Mesendoderm (in vitro differentiated cells): ENCODE results near the gene RPL10A.
"Not testable (repeated sequence)": the region's sequence is repeated elsewhere in the genome, so short reads cannot be mapped to it uniquely, and the experiment has no call there.

Source experiments
- DNase-seq: peaks from one replicate; pipeline ENCODE4 v3.0.0; 2013
- H2AK5ac ChIP-seq: 2 replicates; pipeline ENCODE4 v1.6.1; 2013; ENCODE audit warnings: low read length, inconsistent platforms
- H2BK120ac ChIP-seq: 2 replicates; pipeline ENCODE4 v1.6.1; 2013; ENCODE audit warnings: low read depth, mild to moderate bottlenecking, low read length, moderate library complexity, mixed read lengths
- H2BK15ac ChIP-seq: replicated peaks from 2 replicates; pipeline ENCODE4 v1.6.1; 2013; ENCODE audit warnings: low read depth, mild to moderate bottlenecking, moderate library complexity
- H2BK5ac ChIP-seq: 2 replicates; pipeline ENCODE4 v1.6.1; 2013; ENCODE audit warnings: low read length, inconsistent platforms
- H3K18ac ChIP-seq: 2 replicates; pipeline ENCODE4 v1.6.1; 2013; ENCODE audit warnings: mild to moderate bottlenecking, low read length, mixed read lengths
- H3K23ac ChIP-seq: one replicate; pipeline ENCODE4 v1.6.1; 2013; ENCODE audit warnings: low read length
- H3K27ac ChIP-seq: 2 replicates; pipeline ENCODE4 v1.5.1; 2013; ENCODE audit warnings: low read depth, mild to moderate bottlenecking, inconsistent platforms, low read length, moderate library complexity
- H3K27me3 ChIP-seq: 2 replicates; pipeline ENCODE4 v1.6.1; 2013; ENCODE audit warnings: low read length, control low read depth, mild to moderate bottlenecking, inconsistent platforms; ENCODE audit not compliant: insufficient read depth, poor library complexity
- H3K36me3 ChIP-seq: 2 replicates; pipeline ENCODE4 v1.6.1; 2013; ENCODE audit warnings: low read length, inconsistent platforms; ENCODE audit not compliant: control insufficient read depth, insufficient read depth
- H3K4ac ChIP-seq: one replicate; pipeline ENCODE4 v1.6.1; 2013; ENCODE audit warnings: low read depth, mild to moderate bottlenecking, low read length, moderate library complexity
- H3K4me1 ChIP-seq: 2 replicates; pipeline ENCODE4 v1.6.1; 2013; ENCODE audit warnings: low read depth, low read length, inconsistent platforms; ENCODE audit not compliant: control insufficient read depth
- H3K4me2 ChIP-seq: 2 replicates; pipeline ENCODE4 v1.6.1; 2013; ENCODE audit warnings: low read length
- H3K4me3 ChIP-seq: 2 replicates; pipeline ENCODE4 v1.5.1; 2013; ENCODE audit warnings: mild to moderate bottlenecking, low read length
- H3K56ac ChIP-seq: one replicate; pipeline ENCODE4 v1.6.1; 2013; ENCODE audit warnings: low read length
- H3K79me1 ChIP-seq: 2 replicates; pipeline ENCODE4 v1.6.1; 2013; ENCODE audit warnings: low read length, inconsistent platforms
- H3K79me2 ChIP-seq: 2 replicates; pipeline ENCODE4 v1.6.1; 2013; ENCODE audit warnings: mild to moderate bottlenecking, low read length; ENCODE audit not compliant: control insufficient read depth, insufficient read depth
- H3K9ac ChIP-seq: 2 replicates; pipeline ENCODE4 v1.6.1; 2013; ENCODE audit warnings: low read length, inconsistent platforms
- H4K5ac ChIP-seq: one replicate; pipeline ENCODE4 v1.6.1; 2013; ENCODE audit warnings: low read length
- H4K8ac ChIP-seq: one replicate; pipeline ENCODE4 v1.6.1; 2013; ENCODE audit warnings: low read depth, mild to moderate bottlenecking, control low read depth, low read length, moderate library complexity
- WGBS: extraction: QIAGEN DNeasy Blood & Tissue Kit; methylation state at CpG from one replicate; pipeline ENCODE4 v1.1.7; 2013; ENCODE audit warnings: low lambda C conversion rate, missing lambda C conversion rate; ENCODE audit not compliant: insufficient coverage; ENCODE audit errors: extremely low coverage; 5-methylcytosine and 5-hydroxymethylcytosine counted together

RPL10A gene

DNA sequence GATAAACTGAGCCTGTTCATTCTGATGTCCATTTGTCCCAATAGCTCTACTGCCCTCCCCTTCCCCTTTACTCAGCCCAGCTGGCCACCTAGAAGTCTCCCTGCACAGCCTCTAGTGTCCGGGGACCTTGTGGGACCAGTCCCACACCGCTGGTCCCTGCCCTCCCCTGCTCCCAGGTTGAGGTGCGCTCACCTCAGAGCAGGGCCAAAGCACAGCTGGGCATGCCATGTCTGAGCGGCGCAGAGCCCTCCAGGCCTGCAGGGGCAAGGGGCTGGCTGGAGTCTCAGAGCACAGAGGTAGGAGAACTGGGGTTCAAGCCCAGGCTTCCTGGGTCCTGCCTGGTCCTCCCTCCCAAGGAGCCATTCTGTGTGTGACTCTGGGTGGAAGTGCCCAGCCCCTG lies 40.8 kb upstream of the RPL10A start:
- no peak for DNase-seq

DNA sequence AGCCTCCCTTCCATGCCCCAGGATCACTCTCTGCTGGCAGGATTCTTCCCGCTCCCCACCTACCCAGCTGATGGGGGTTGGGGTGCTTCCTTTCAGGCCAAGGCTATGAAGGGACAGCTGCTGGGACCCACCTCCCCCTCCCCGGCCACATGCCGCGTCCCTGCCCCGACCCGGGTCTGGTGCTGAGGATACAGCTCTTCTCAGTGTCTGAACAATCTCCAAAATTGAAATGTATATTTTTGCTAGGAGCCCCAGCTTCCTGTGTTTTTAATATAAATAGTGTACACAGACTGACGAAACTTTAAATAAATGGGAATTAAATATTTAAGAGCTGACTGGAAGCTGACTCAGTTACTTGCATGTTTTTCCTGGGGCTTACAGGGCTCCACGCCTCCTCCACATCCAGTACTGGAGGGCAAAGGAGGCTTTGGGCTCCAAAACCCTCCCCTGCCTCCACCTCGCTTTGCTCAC lies 40.3 kb upstream of the RPL10A start:
- H2BK5ac ChIP-seq = no peak overlapping the region
- no peaks in the 10 kb centered on the region for H3K79me2 ChIP-seq
- no peak overlapping the region for H3K4me3 ChIP-seq
- no peak overlapping the region for H2BK120ac ChIP-seq
- H3K9ac ChIP-seq = no peak overlapping the region
- peaks cover 2% of the 10 kb centered on the region for H3K4me1 ChIP-seq
- H3K18ac ChIP-seq = no peak overlapping the region
- no peak overlapping the region for H2AK5ac ChIP-seq
- no peak overlapping the region for H3K4ac ChIP-seq
- H3K56ac ChIP-seq = no peak overlapping the region
- no peak overlapping the region for H4K5ac ChIP-seq
- whole genome bisulfite sequencing = no CpG with 5 or more reads among the region's 9 CpGs
- no peak overlapping the region for H2BK15ac ChIP-seq
- H3K27ac ChIP-seq = no peak overlapping the region
- H3K27me3 ChIP-seq = no peaks in the 10 kb centered on the region
- H4K8ac ChIP-seq = no peak overlapping the region
- no peak for DNase-seq
- peaks cover 4% of the 10 kb centered on the region for H3K36me3 ChIP-seq
- no peak overlapping the region for H3K23ac ChIP-seq
- H3K4me2 ChIP-seq = no peak overlapping the region
- H3K79me1 ChIP-seq = no peaks in the 10 kb centered on the region

More for the DNA sequence above, 40.8 kb upstream of the RPL10A start:
- Histone ChIP-seq H3K9ac (no peak overlapping the region), H3K4me1 (peaks cover 2% of the 10 kb centered on the region), H3K23ac (no peak overlapping the region), H3K4me2 (no peak overlapping the region), H3K56ac (no peak overlapping the region), H2BK120ac (no peak overlapping the region), H2BK5ac (no peak overlapping the region), H3K79me1 (no peaks in the 10 kb centered on the region), H3K18ac (no peak overlapping the region), H3K79me2 (no peaks in the 10 kb centered on the region), H3K27me3 (no peaks in the 10 kb centered on the region), H2AK5ac (no peak overlapping the region), H3K4ac (no peak overlapping the region), H3K36me3 (peaks cover 4% of the 10 kb centered on the region), H4K5ac (no peak overlapping the region), H2BK15ac (no peak overlapping the region), H4K8ac (no peak overlapping the region), H3K4me3 (no peak overlapping the region), H3K27ac (no peak overlapping the region)
- WGBS = no CpG with 5 or more reads among the region's 5 CpGs

DNA sequence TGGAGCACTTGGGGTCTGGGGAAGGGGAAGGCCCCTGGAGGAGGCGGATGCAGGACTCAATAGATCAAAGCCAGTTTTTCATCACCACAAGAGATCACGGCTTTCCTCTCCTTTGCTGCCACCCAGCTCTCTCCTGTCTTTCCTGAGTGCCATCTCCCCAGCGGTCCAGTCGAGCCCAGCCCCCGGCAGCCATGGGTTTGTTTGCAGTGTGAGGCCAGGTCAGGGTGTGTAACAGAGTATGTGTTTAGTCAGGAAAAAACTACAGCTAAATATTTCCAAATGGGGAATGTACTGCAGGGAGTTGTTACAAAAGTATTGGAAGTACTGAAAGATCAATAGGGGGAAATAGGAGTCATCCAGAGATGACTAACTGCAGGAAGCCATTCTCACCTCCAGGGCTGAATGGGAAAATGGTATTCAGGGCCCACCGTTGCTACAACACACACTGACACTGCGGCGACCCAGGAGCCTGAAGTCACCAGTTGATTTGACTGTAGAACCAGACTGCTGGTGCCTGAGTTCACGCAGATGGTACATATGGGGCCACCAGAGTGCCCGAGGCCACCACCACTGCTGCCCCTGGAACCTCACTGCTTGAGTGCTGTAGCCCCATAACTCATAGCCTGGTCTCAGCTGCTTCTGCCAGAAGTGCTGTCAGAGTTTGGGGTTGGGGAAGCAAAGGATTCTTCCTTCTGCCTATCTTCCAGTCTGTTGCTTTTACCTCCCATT lies 39.6 kb upstream of the RPL10A start:
- Histone ChIP-seq H4K5ac (no peak overlapping the region), H3K4me2 (no peak overlapping the region), H3K79me1 (no peaks in the 10 kb centered on the region), H2BK15ac (no peak overlapping the region), H3K36me3 (peaks cover 4% of the 10 kb centered on the region), H3K23ac (no peak overlapping the region), H4K8ac (no peak overlapping the region), H2BK5ac (no peak overlapping the region), H3K27me3 (no peaks in the 10 kb centered on the region), H3K4ac (no peak overlapping the region), H2AK5ac (no peak overlapping the region), H3K9ac (no peak overlapping the region), H2BK120ac (no peak overlapping the region), H3K4me1 (peaks cover 2% of the 10 kb centered on the region), H3K4me3 (no peak overlapping the region), H3K56ac (no peak overlapping the region), H3K27ac (no peak overlapping the region), H3K79me2 (no peaks in the 10 kb centered on the region), H3K18ac (no peak overlapping the region)
- no CpG with 5 or more reads among the region's 10 CpGs for WGBS
- peak; percentile 48 for DNase-seq

DNA sequence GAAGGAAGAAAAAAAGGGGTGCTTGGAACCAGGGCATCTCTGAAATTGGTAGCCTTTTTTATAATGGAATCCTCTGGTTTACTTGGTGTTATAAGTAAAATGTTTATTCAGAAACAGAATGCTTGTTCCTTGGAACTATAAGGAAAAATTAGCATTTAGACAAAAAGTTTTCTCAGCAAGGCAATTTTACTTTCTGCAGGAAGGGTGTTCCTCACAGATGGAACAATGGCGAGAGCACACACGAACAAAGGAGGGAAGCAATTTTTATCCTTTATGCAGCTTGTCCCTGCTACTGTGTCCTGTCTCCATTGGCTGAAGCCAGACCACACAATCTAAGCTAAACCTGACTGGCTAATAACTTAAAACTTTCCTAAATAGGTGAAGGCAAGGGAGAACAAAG lies 38.7 kb upstream of the RPL10A start:
- no peak overlapping the region for H3K9ac ChIP-seq
- no peak overlapping the region for H2AK5ac ChIP-seq
- no peak overlapping the region for H3K23ac ChIP-seq
- no peak overlapping the region for H3K4me2 ChIP-seq
- no peak overlapping the region for H3K4ac ChIP-seq
- H4K8ac ChIP-seq = no peak overlapping the region
- no peak overlapping the region for H3K4me3 ChIP-seq
- no peak overlapping the region for H3K56ac ChIP-seq
- no CpG with 5 or more reads among the region's 2 CpGs for WGBS
- no peaks in the 10 kb centered on the region for H3K79me2 ChIP-seq
- no peak overlapping the region for H3K18ac ChIP-seq
- H3K4me1 ChIP-seq = peaks cover 2% of the 10 kb centered on the region
- no peaks in the 10 kb centered on the region for H3K79me1 ChIP-seq
- no peak overlapping the region for H4K5ac ChIP-seq
- H2BK15ac ChIP-seq = no peak overlapping the region
- no peaks in the 10 kb centered on the region for H3K27me3 ChIP-seq
- DNase-seq = no peak
- peaks cover 2% of the 10 kb centered on the region for H3K36me3 ChIP-seq
- H2BK120ac ChIP-seq = no peak overlapping the region
- H3K27ac ChIP-seq = no peak overlapping the region
- H2BK5ac ChIP-seq = no peak overlapping the region

DNA sequence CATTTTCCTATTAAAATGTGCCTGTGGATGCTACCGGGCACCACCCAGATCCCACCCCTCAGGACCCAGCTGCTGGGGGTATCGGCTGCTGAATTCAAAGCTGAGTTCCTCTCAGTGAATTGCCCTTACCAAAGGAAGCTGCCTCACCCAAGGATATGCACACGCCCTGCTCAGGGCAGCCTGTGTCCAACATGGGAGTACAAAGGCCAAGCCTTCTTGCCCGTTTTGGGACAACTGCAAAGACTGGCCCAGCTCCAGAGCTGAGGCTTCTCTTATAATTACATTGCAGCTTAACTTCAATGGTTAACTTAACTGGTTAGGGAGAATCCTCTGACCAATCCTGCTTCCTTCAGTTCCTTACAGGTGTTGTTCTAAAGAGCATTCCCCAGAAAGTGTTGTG lies 35.9 kb upstream of the RPL10A start:
- H3K4ac ChIP-seq = no peak overlapping the region
- H4K5ac ChIP-seq = no peak overlapping the region
- no peak overlapping the region for H3K18ac ChIP-seq
- no peaks in the 10 kb centered on the region for H3K36me3 ChIP-seq
- no peak overlapping the region for H2BK15ac ChIP-seq
- no peak for DNase-seq
- H3K27me3 ChIP-seq = no peaks in the 10 kb centered on the region
- no peak overlapping the region for H2BK5ac ChIP-seq
- no peak overlapping the region for H3K27ac ChIP-seq
- no CpG with 5 or more reads among the region's 4 CpGs for WGBS
- H3K79me2 ChIP-seq = no peaks in the 10 kb centered on the region
- no peak overlapping the region for H3K9ac ChIP-seq
- no peak overlapping the region for H2BK120ac ChIP-seq
- peaks cover 2% of the 10 kb centered on the region for H3K4me1 ChIP-seq
- H3K56ac ChIP-seq = no peak overlapping the region
- no peak overlapping the region for H2AK5ac ChIP-seq
- H4K8ac ChIP-seq = no peak overlapping the region
- no peak overlapping the region for H3K23ac ChIP-seq
- no peak overlapping the region for H3K4me2 ChIP-seq
- H3K79me1 ChIP-seq = no peaks in the 10 kb centered on the region
- H3K4me3 ChIP-seq = no peak overlapping the region

DNA sequence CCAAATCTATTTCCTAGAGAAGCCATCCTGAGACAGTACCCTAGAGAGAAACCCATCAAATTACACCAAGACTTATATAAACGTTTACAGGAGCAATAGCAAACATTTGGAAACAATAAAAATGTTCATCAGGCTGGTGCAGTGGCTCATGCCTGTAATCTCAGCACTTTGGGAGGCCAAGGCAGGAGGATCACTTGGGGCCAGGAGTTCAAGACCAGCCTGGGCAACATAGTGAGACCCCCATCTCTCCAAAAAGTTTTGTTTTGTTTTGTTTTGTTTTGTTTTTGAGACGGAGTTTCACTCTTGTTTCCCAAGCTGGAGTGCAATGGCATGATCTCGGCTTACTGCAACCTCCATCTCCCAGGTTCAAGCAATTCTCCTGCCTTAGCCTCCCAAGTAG lies 35.5 kb upstream of the RPL10A start:
- H3K4me3 ChIP-seq, DNase-seq, H3K9ac ChIP-seq, H2BK120ac ChIP-seq, H4K5ac ChIP-seq, H2BK15ac ChIP-seq, H3K4me1 ChIP-seq, H2BK5ac ChIP-seq, H3K4me2 ChIP-seq, H3K79me2 ChIP-seq, H3K36me3 ChIP-seq, H3K23ac ChIP-seq, H4K8ac ChIP-seq, H3K18ac ChIP-seq, H3K79me1 ChIP-seq, H3K56ac ChIP-seq, H3K27me3 ChIP-seq, H2AK5ac ChIP-seq, H3K27ac ChIP-seq, H3K4ac ChIP-seq: not testable (repeated sequence)
- WGBS = no CpG with 5 or more reads among the region's 3 CpGs
